ENCODE results near the gene PCDHGB2.
"Not testable (repeated sequence)": the region's sequence is repeated elsewhere in the genome, so short reads cannot be mapped to it uniquely, and the experiment has no call there.

The PCDHGB2 gene

GRCh38 chr5:141398608-141399007, 38.8 kb downstream of the PCDHGB2 start:
- DNase-seq (no peak), ATAC-seq (replicated peaks) (no peak)
- H3K4me3 Mint-ChIP-seq: no peak overlapping the region
- peaks cover 48 to 77% of the 10 kb centered on the region in 2 donors for H3K27me3 Mint-ChIP-seq
- peaks cover 0 to 3% of the 10 kb centered on the region in 2 donors for H3K4me1 Mint-ChIP-seq (ENCODE audit: low read depth in 2 of 2)
- H3K36me3 Mint-ChIP-seq (ENCODE audit: insufficient read depth): peaks cover 8% of the 10 kb centered on the region
- no peak overlapping the region for H3K27ac Mint-ChIP-seq
- peaks cover 7% of the 10 kb centered on the region in 2 donors for H3K9me3 Mint-ChIP-seq

- Mint-ChIP-seq H3K9me3 (peaks cover 0 to 5% of the 10 kb centered on the region in 2 donors), H3K4me3 (no peak overlapping the region), H3K27me3 (peaks cover 50 to 77% of the 10 kb centered on the region in 2 donors), H3K36me3 (ENCODE audit: insufficient read depth) (peaks cover 4% of the 10 kb centered on the region), H3K4me1 (ENCODE audit: low read depth in 2 of 2) (peaks cover 0 to 3% of the 10 kb centered on the region in 2 donors), H3K27ac (no peak overlapping the region)
- DNase-seq: no peak
- ATAC-seq (replicated peaks): no peak
Measured at GRCh38 chr5:141399555-141400258, 39.9 kb downstream of the PCDHGB2 start.

- Mint-ChIP-seq H3K4me3 (peak within 1 kb of the TSS; percentile 29 to 51), H3K27me3 (peaks cover 61 to 79% of the 10 kb centered on the region in 2 donors), H3K27ac (no peak within 1 kb of the TSS), H3K36me3 (ENCODE audit: insufficient read depth) (peaks cover 2% of the 10 kb centered on the region), H3K9me3 (peaks cover 0 to 5% of the 10 kb centered on the region in 2 donors), H3K4me1 (ENCODE audit: low read depth in 2 of 2) (peaks cover 0 to 3% of the 10 kb centered on the region in 2 donors)
- ATAC-seq (replicated peaks) (no peak), DNase-seq (no peak)
Measured at GRCh38 chr5:141402553-141403243, 42.9 kb downstream of the PCDHGB2 start, which contains the start of gene PCDHGA9. PCDHGA9 (plus strand) TSS chr5:141402778; CDS start chr5:141402953, 175 bp downstream.

- Mint-ChIP-seq H3K27ac (no peak overlapping the region), H3K4me1 (ENCODE audit: low read depth in 2 of 2) (peaks cover 0 to 3% of the 10 kb centered on the region in 2 donors), H3K4me3 (peak overlapping the region in 1 of 2 donors; percentile 29), H3K9me3 (peaks cover 0 to 5% of the 10 kb centered on the region in 2 donors), H3K27me3 (peaks cover 66 to 86% of the 10 kb centered on the region in 2 donors), H3K36me3 (ENCODE audit: insufficient read depth) (no peaks in the 10 kb centered on the region)
- ATAC-seq (replicated peaks): no peak
- no peak for DNase-seq
Measured at GRCh38 chr5:141403387-141403786, 43.6 kb downstream of the PCDHGB2 start.

- not testable (repeated sequence) for H3K27ac Mint-ChIP-seq; DNase-seq; ATAC-seq (replicated peaks); H3K9me3 Mint-ChIP-seq; H3K36me3 Mint-ChIP-seq (ENCODE audit: insufficient read depth); H3K4me1 Mint-ChIP-seq (ENCODE audit: low read depth in 2 of 2)
- Mint-ChIP-seq H3K4me3 (peak within 1 kb of the TSS; percentile 23 to 48), H3K27me3 (peaks cover 55 to 73% of the 10 kb centered on the region in 2 donors)
Measured at GRCh38 chr5:141407790-141408505, 48.2 kb downstream of the PCDHGB2 start, which contains the start of gene PCDHGB6. PCDHGB6 (plus strand) TSS chr5:141408021; CDS start chr5:141408203, 182 bp downstream.

GRCh38 chr5:141409598-141410306, 50.0 kb downstream of the PCDHGB2 start:
- ATAC-seq (replicated peaks) (no peak), DNase-seq (no peak)
- Mint-ChIP-seq H3K27ac (no peak overlapping the region), H3K36me3 (ENCODE audit: insufficient read depth) (peaks cover 7% of the 10 kb centered on the region), H3K4me1 (ENCODE audit: low read depth in 2 of 2) (peaks cover 8 to 15% of the 10 kb centered on the region in 2 donors), H3K9me3 (peaks cover 7% of the 10 kb centered on the region in 2 donors), H3K4me3 (no peak overlapping the region), H3K27me3 (peaks cover 57 to 73% of the 10 kb centered on the region in 2 donors)

- H3K9me3 Mint-ChIP-seq: peaks cover 7% of the 10 kb centered on the region in 2 donors
- H3K27ac Mint-ChIP-seq: no peak overlapping the region
- peaks cover 8 to 19% of the 10 kb centered on the region in 2 donors for H3K4me1 Mint-ChIP-seq (ENCODE audit: low read depth in 2 of 2)
- ATAC-seq (replicated peaks) (no peak), DNase-seq (no peak)
- no peak overlapping the region for H3K4me3 Mint-ChIP-seq
- peaks cover 56 to 72% of the 10 kb centered on the region in 2 donors for H3K27me3 Mint-ChIP-seq
- peaks cover 7% of the 10 kb centered on the region for H3K36me3 Mint-ChIP-seq (ENCODE audit: insufficient read depth)
Measured at GRCh38 chr5:141411575-141411974, 51.8 kb downstream of the PCDHGB2 start.
